Measurements from ENCODE around the gene KIFC3. TPM values are rescaled to one million over a fixed set of nuclear protein-coding genes. Genes with fewer than 3 reads are reported as not detected.

The KIFC3 gene
- total and polyA plus RNA-seq, 2 of the 8 experiments (the other 6 are each of a cell fraction or from before 2014, with no cell fraction given), result 2.1 to 7.1 TPM

- Histone ChIP-seq H2BK5ac (ENCODE audit: low read depth, low read length) (no peak overlapping the region), H3K4me1 (replicated peaks in 1 of 4; ENCODE audit: control insufficient read depth in 3 of 4, insufficient read depth in 4 of 4, low read length in 3 of 4) (peaks cover 6 to 28% (median 22%) of the 10 kb centered on the region in 4 experiments), H2AK5ac (ENCODE audit: low read depth, low read length) (no peak overlapping the region; the same call in 1 of the 2 replicates), H3K18ac (ENCODE audit: extremely low read depth, low read length) (no peak overlapping the region), H2BK20ac (ENCODE audit: low read length) (no peak overlapping the region), H2BK12ac (ENCODE audit: low read depth, low read length) (no peak overlapping the region), H3K79me1 (ENCODE audit: low read depth, low read length) (no peaks in the 10 kb centered on the region; the same call in 1 of the 2 replicates), H3K23me2 (ENCODE audit: low read depth, low read length) (peaks cover 12% of the 10 kb centered on the region), H3K4me3 (ENCODE audit: extremely low read depth in 1 of 4, insufficient read depth in 2 of 4, low read depth in 3 of 4, low read length in 4 of 4) (no peak overlapping the region), H3K4me2 (ENCODE audit: insufficient read depth in 1 of 2, low read depth in 2 of 2, low read length in 2 of 2) (no peak overlapping the region), H3K9ac (replicated peaks in 1 of 4; ENCODE audit: extremely low read depth in 1 of 4, low read depth in 3 of 4, low read length in 3 of 4) (no peak overlapping the region), H2BK15ac (ENCODE audit: low read length) (no peak overlapping the region), H4K91ac (replicated peaks; ENCODE audit: insufficient read length, low read length) (peak overlapping the region; percentile 32), H3K27me3 (replicated peaks in 1 of 4; ENCODE audit: control insufficient read depth in 3 of 4, extremely low read depth in 1 of 4, insufficient read depth in 3 of 4, low read length in 3 of 4) (peaks cover 0 to 22% (median 15%) of the 10 kb centered on the region in 4 experiments; a peak in 5 of 7 replicates), H2AFZ (ENCODE audit: low read length) (no peak overlapping the region), H3K4ac (replicated peaks; ENCODE audit: insufficient read length, low read depth, low read length) (no peak overlapping the region), H3K56ac (replicated peaks; ENCODE audit: insufficient read length, low read depth, low read length) (no peak overlapping the region), H2BK120ac (replicated peaks; ENCODE audit: low read depth, low read length) (no peak overlapping the region), H3K27ac (ENCODE audit: low read depth, low read length) (no peak overlapping the region), H3K36me3 (ENCODE audit: control insufficient read depth in 2 of 4, insufficient read depth in 4 of 4, low read length in 3 of 4) (no peaks in the 10 kb centered on the region), H3K9me3 (ENCODE audit: insufficient read depth in 2 of 2, low read depth in 1 of 2, low read length in 1 of 2) (no peaks in the 10 kb centered on the region), H3K79me2 (ENCODE audit: control insufficient read depth in 1 of 2, insufficient read depth in 2 of 2, low read length in 2 of 2) (no peaks in the 10 kb centered on the region), H3K14ac (ENCODE audit: insufficient read length) (no peak overlapping the region), H4K8ac (ENCODE audit: extremely low read depth, insufficient read depth, low read length) (no peak overlapping the region), H4K5ac (ENCODE audit: insufficient read length, low read depth, low read length) (no peak overlapping the region), H4K20me1 (replicated peaks in 1 of 2; ENCODE audit: control insufficient read depth in 1 of 2, insufficient read depth in 2 of 2, low read length in 2 of 2) (peaks cover 0 to 1% of the 10 kb centered on the region in 2 experiments), H3K23ac (ENCODE audit: insufficient read length) (no peak overlapping the region)
- ChIA-PET POLR2A (ENCODE audit: partially characterized antibody) (no interaction called here), CTCF (ENCODE audit: partially characterized antibody) (interaction anchor here (0.6 to 15.2 kb wide), 4 partner anchors 10 to 51 kb away, joined by 3 to 279 read pairs (median 4); no protein-coding TSS in a partner anchor)
- FAIRE-seq (no peak), DNase-seq (ENCODE audit: low read depth in 1 of 2, low spot score in 2 of 2) (no peak)
- 94% methylated on average over 5 of the region's 6 CpGs; no CpG with 5 or more reads in 1 of the 2 experiments for WGBS, 2 experiments (ENCODE audit: extremely low coverage in 1 of 2, insufficient coverage in 1 of 2, insufficient read length in 1 of 2, insufficient replicate concordance in 2 of 2, low coverage in 1 of 2, low lambda C conversion rate in 2 of 2, missing lambda C conversion rate in 1 of 2)
- TF ChIP-seq SRF (IDR thresholded peaks at IDR 0.05; ENCODE audit: low read depth, low read length), result no peak
- TF ChIP-seq RNF2 (IDR thresholded peaks at IDR 0.05; ENCODE audit: borderline replicate concordance, low read depth, low read length, missing control alignments, poor library complexity, severe bottlenecking), result no peak
- no peak for TF ChIP-seq TEAD4 (IDR thresholded peaks at IDR 0.05; ENCODE audit: low read depth, low read length)
- TF ChIP-seq NANOG (IDR thresholded peaks at IDR 0.05; ENCODE audit: insufficient read depth, low read depth, low read length, poor library complexity, severe bottlenecking), result no peak
- no peak for TF ChIP-seq CBX5 (IDR thresholded peaks at IDR 0.05; ENCODE audit: low read depth, low read length)
- no peak for TF ChIP-seq TCF12 (IDR thresholded peaks at IDR 0.05; ENCODE audit: low read depth, low read length)
- TF ChIP-seq CHD2 (IDR thresholded peaks at IDR 0.05; ENCODE audit: low read length), result no peak
- TF ChIP-seq SIX5 (IDR thresholded peaks at IDR 0.05; ENCODE audit: low read depth, low read length), result no peak
- TF ChIP-seq CTCF (IDR thresholded peaks at IDR 0.05; ENCODE audit: control extremely low read depth in 1 of 3, insufficient read depth in 1 of 3, low read depth in 1 of 3, low read length in 3 of 3), result no peak
- TF ChIP-seq CTBP2 (IDR thresholded peaks at IDR 0.05; ENCODE audit: borderline replicate concordance, insufficient read depth, insufficient read length, low read length), result no peak
- TF ChIP-seq BRCA1 (IDR thresholded peaks at IDR 0.05; ENCODE audit: low read depth, low read length), result no peak
These were observed 2.9 kb upstream of the KIFC3 start for GRCh38 chr16:57805176-57805575.
